Adipocyte (in vitro differentiated cells): ENCODE measurements around the gene UBE3B.

Source experiments
- DNase-seq: peaks from one replicate; pipeline ENCODE4 v3.0.0-alpha.2; 2015; ENCODE audit warnings: low read depth
- H3K27me3 ChIP-seq: replicated peaks from 2 replicates; pipeline ENCODE4 v1.7.0; 2013; ENCODE audit warnings: mild to moderate bottlenecking, low read length, moderate library complexity; ENCODE audit not compliant: control insufficient read depth, insufficient read depth
- H3K36me3 ChIP-seq: 2 replicates; pipeline ENCODE4 v1.7.0; 2013; ENCODE audit warnings: low read length, mild to moderate bottlenecking, moderate library complexity; ENCODE audit not compliant: control insufficient read depth, insufficient read depth, severe bottlenecking
- H3K4me1 ChIP-seq: 2 replicates; pipeline ENCODE4 v1.7.0; 2013; ENCODE audit warnings: mild to moderate bottlenecking, low read length, moderate library complexity; ENCODE audit not compliant: control insufficient read depth, insufficient read depth
- H3K4me3 ChIP-seq: 2 replicates; pipeline ENCODE4 v1.7.0; 2013; ENCODE audit warnings: mild to moderate bottlenecking, low read length, moderate library complexity
- H3K9ac ChIP-seq: 2 replicates; pipeline ENCODE4 v1.7.0; 2013; ENCODE audit warnings: mild to moderate bottlenecking, low read length, moderate library complexity
- H3K9me3 ChIP-seq: 2 replicates; pipeline ENCODE4 v1.7.0; 2013; ENCODE audit warnings: mild to moderate bottlenecking, low read length, moderate library complexity; ENCODE audit not compliant: control insufficient read depth

Gene UBE3B

GRCh38 chr12:109535863-109536250, 58.4 kb downstream of the UBE3B start:
- DNase-seq: no peak
- Histone ChIP-seq H3K27me3 (no peaks in the 10 kb centered on the region), H3K4me3 (no peak overlapping the region), H3K9ac (no peak overlapping the region), H3K4me1 (peaks cover 4% of the 10 kb centered on the region), H3K36me3 (peaks cover 40% of the 10 kb centered on the region), H3K9me3 (no peaks in the 10 kb centered on the region)

GRCh38 chr12:109537136-109537535, 59.7 kb downstream of the UBE3B start:
- H3K9ac ChIP-seq: no peak overlapping the region

GRCh38 chr12:109538191-109538863, 60.9 kb downstream of the UBE3B start:
- H3K27me3 ChIP-seq: no peaks in the 10 kb centered on the region
- H3K4me1 ChIP-seq: peaks cover 4% of the 10 kb centered on the region
- peaks cover 20% of the 10 kb centered on the region for H3K36me3 ChIP-seq
- no peak overlapping the region for H3K4me3 ChIP-seq
- H3K9ac ChIP-seq: no peak overlapping the region
- no peak for DNase-seq
- H3K9me3 ChIP-seq: no peaks in the 10 kb centered on the region

More at GRCh38 chr12:109537136-109537535, 59.7 kb downstream of the UBE3B start:
- DNase-seq: no peak
- Histone ChIP-seq H3K27me3 (no peaks in the 10 kb centered on the region), H3K4me3 (no peak overlapping the region), H3K9me3 (no peaks in the 10 kb centered on the region), H3K4me1 (peaks cover 4% of the 10 kb centered on the region), H3K36me3 (peaks cover 27% of the 10 kb centered on the region)

GRCh38 chr12:109539508-109539907, 62.1 kb downstream of the UBE3B start:
- no peaks in the 10 kb centered on the region for H3K9me3 ChIP-seq
- H3K36me3 ChIP-seq: peaks cover 14% of the 10 kb centered on the region
- H3K27me3 ChIP-seq: no peaks in the 10 kb centered on the region
- H3K4me3 ChIP-seq: no peak overlapping the region
- no peak overlapping the region for H3K9ac ChIP-seq
- H3K4me1 ChIP-seq: peaks cover 4% of the 10 kb centered on the region
- peak; percentile 35 for DNase-seq

- Histone ChIP-seq H3K4me3 (no peak overlapping the region), H3K27me3 (no peaks in the 10 kb centered on the region), H3K4me1 (peaks cover 15% of the 10 kb centered on the region), H3K36me3 (peaks cover 3% of the 10 kb centered on the region), H3K9ac (no peak overlapping the region), H3K9me3 (no peaks in the 10 kb centered on the region)
- no peak for DNase-seq
Observed at GRCh38 chr12:109540526-109541412, 63.3 kb downstream of the UBE3B start.

- Histone ChIP-seq H3K36me3 (no peaks in the 10 kb centered on the region), H3K4me3 (no peak overlapping the region), H3K27me3 (no peaks in the 10 kb centered on the region), H3K9me3 (no peaks in the 10 kb centered on the region), H3K9ac (no peak overlapping the region), H3K4me1 (peaks cover 15% of the 10 kb centered on the region)
- no peak for DNase-seq
Observed at GRCh38 chr12:109541413-109541726, 63.9 kb downstream of the UBE3B start.

- Histone ChIP-seq H3K27me3 (no peaks in the 10 kb centered on the region), H3K4me3 (no peak overlapping the region), H3K4me1 (peaks cover 15% of the 10 kb centered on the region), H3K9ac (no peak overlapping the region), H3K9me3 (no peaks in the 10 kb centered on the region), H3K36me3 (no peaks in the 10 kb centered on the region)
- DNase-seq: no peak
Observed at GRCh38 chr12:109542014-109542413, 64.6 kb downstream of the UBE3B start.

- Histone ChIP-seq H3K27me3 (peaks cover 7% of the 10 kb centered on the region), H3K36me3 (no peaks in the 10 kb centered on the region), H3K4me1 (peaks cover 15% of the 10 kb centered on the region), H3K9ac (no peak overlapping the region), H3K4me3 (no peak overlapping the region), H3K9me3 (no peaks in the 10 kb centered on the region)
- no peak for DNase-seq
Observed at GRCh38 chr12:109542876-109543275, 65.4 kb downstream of the UBE3B start.

- Histone ChIP-seq H3K4me3 (no peak overlapping the region), H3K9ac (no peak overlapping the region), H3K4me1 (peaks cover 11% of the 10 kb centered on the region), H3K27me3 (peaks cover 21% of the 10 kb centered on the region), H3K36me3 (no peaks in the 10 kb centered on the region), H3K9me3 (peaks cover 4% of the 10 kb centered on the region)
- DNase-seq: peak; percentile 22
Observed at GRCh38 chr12:109544955-109545531, 67.6 kb downstream of the UBE3B start.

- H3K27me3 ChIP-seq: peaks cover 28% of the 10 kb centered on the region
- no peak overlapping the region for H3K4me3 ChIP-seq
- H3K9ac ChIP-seq: no peak overlapping the region
- H3K36me3 ChIP-seq: no peaks in the 10 kb centered on the region
- no peak for DNase-seq
- H3K4me1 ChIP-seq: peaks cover 11% of the 10 kb centered on the region
- peaks cover 4% of the 10 kb centered on the region for H3K9me3 ChIP-seq
Observed at GRCh38 chr12:109545826-109546225, 68.4 kb downstream of the UBE3B start.

- H3K9ac ChIP-seq: no peak overlapping the region
- no peak for DNase-seq
- H3K9me3 ChIP-seq: peaks cover 4% of the 10 kb centered on the region
- no peaks in the 10 kb centered on the region for H3K36me3 ChIP-seq
- peaks cover 37% of the 10 kb centered on the region for H3K27me3 ChIP-seq
- H3K4me3 ChIP-seq: no peak overlapping the region
- H3K4me1 ChIP-seq: peaks cover 11% of the 10 kb centered on the region
Observed at GRCh38 chr12:109547286-109547685, 69.9 kb downstream of the UBE3B start.
